Kidney glomerular epithelial cell (primary cell): ENCODE data around the gene KCNQ1.

Experiments
- DNase-seq: peaks from one replicate; lab custom pipeline; 2025; lab: John Stamatoyannopoulos, UW

The KCNQ1 gene

DNA sequence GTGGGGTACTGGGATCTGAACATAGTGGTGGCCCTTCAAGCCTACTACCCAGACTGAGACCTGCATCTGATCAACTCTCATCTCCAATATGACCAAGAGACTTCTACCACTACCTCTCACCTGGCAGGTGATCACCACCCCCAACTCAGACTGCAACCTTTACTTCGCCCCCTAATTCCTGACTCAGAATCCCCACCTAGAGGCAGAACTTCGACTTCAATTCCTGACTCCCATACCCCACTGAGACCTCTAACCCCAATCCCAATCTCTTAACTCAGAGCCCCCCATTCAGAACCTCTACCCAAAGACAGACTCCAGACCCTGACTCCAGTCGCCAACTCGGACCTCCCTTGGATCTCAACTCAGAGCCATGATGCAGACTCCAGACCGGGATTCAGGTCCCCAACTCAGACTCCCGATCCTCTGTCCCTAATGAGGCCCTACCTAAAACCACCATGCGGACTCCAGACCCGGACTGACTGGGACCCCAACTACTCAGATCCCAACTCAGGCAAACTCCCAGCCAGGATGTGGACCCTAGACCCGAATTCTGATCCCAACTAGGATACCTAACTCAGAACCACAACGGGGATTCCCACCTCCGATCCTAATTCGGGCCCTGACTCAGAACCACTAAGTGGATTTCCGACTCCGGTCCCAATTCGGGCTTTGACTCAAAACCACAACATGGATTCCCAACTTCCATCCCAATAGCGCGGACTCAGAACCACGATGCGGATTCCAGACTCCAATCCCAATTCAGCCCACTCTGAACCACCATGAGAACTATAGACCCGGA, 253.8 kb downstream of the KCNQ1 start:
- DNase-seq: no peak

DNA sequence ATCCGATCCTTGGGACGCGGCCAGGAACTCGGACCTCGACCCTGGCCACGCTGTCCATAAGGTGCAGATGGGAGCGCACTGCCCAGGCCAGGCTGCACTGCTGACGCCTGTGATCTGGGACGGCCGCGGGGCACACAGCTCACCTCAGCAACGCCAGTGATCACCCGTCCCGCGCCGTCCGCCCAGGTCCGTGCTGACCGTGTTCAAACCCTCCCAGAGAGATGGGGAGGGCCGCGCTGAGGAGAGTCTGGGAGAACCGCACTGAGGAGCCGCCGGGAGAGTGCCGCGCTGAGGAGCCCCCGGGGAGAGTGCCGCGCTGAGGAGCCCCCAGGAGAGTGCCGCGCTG, 254.3 kb downstream of the KCNQ1 start:
- DNase-seq: no peak

DNA sequence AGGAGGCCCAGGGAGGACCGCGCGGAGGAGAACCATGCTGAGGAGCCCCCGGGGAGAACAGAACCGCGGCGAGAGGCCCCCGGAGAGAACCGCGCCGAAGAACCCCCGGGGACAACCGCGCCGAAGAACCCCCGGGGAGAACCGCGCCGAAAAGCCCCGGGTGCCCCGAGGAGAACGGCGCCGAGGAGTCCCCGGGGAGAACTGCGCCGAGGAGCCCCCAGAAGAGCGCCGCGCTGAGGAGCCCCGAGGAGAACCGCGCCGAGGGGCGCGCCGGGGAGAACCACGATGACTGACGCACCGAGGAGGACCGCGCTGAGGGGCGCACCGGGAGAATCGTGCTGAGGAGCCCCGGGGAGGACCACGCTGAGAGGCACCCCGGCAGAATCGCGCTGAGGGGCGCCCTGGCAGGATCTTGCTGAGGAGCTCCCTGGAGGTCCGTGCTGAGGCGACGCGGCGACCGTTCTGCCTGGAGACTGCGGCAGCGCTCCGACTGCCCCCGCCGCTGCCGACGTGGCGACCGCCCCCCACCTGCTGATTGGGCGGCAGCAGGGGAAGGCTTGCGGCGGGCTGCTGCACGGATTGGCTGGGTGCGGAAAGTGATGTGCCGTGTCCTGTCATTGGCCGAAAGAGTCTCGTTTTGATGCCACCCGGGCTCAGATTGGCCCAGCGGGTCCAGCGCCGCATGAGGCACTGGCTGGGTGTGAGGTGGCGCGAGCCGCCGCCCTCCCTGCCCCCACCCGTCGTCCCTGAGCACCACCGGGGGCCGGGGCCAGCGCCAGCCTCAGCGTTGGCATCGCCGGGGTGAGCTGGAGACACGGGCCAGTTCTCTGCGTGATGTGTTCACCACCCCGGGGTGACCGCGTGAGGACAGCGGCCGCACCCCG, 255.0 kb downstream of the KCNQ1 start, which contains the start of gene KCNQ1OT1:
Gene KCNQ1OT1, minus strand, starts transcription at position 464 of the 884 bp plus-strand sequence.
- peak; percentile 73 for DNase-seq

DNA sequence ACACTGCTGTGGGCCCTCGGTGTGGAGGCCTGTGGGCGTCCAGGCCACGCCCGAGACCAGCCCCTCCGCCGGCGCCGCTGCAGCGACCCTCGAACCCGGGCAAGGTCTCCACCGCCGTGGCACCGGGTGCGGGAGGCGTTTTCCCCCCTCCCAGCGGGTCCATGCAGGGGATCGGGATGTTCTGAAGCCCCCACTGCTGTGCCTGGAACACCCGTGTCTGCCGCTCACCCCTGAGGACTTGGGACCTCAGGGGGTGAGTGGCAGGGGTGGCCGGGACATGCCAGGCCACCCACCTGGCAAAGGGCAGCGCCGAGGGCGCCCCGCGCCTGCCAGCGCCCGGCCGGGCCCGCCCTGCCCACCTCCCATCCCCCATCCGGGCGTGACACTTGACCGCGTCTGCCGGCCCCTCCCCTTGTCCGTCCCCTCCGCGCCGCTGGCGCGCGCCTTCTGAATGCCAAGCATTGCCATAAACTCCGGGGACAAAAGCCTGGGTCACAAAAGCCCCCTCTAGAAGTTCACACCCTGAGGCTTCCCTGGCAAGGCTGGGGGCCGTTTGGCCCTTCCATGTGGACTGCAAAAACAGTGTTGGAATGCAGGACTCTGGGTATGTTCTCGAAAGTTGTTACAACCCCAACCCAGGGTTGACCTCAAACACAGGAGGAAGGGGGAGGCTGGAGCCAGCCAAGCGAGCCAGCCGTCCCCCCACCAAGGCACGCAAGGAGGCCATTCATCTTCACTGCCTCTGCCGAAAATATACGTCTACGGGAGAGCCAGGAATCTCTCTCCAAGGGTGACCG, 255.8 kb downstream of the KCNQ1 start:
- peak; percentile 43 for DNase-seq

DNA sequence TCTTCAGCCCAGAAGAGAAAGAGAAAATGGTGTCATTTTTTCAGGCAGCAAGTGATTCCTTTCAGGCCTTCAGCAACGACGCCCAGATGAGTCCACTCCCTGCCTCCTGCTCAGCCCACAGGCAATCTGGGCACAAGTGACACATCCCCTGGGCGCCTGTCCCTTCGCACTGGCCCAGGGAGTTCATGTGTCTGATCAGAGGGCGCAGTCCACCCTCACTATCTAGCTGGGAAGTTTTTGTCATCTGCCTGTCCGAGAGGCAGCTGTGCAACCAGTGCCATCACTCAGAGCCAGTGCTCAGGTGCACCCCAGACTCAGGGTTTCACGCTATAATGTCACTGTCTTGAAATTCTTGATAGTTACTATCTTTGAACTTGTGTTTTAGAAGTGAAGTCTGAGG, 256.4 kb downstream of the KCNQ1 start:
- DNase-seq: no peak

DNA sequence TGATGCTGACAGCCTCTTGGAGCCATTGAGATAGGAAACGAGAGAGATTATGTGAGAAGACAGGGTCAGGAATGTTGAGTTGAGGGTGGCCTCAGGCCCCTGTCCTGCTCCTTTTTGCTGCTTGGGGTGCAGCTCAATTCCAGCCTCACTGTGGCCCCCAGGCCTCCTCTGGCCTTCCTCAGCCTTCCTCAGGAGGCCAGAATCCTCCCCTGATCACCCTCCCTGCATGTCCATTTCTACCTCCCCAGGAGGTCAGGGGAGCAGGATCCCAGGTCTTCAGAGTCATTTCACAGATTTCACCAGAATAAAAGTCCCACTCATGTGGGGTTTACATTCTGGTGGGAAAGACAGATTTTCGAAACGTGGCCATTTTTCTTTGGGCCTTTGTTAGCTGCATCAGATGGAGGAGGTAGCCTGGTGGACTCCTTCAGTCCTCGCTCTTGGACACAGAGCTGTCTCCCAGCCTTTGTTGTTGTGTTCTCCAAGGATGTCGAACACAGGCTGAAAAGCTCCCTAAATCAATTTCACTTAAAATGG, 257.2 kb downstream of the KCNQ1 start:
- no peak for DNase-seq

DNA sequence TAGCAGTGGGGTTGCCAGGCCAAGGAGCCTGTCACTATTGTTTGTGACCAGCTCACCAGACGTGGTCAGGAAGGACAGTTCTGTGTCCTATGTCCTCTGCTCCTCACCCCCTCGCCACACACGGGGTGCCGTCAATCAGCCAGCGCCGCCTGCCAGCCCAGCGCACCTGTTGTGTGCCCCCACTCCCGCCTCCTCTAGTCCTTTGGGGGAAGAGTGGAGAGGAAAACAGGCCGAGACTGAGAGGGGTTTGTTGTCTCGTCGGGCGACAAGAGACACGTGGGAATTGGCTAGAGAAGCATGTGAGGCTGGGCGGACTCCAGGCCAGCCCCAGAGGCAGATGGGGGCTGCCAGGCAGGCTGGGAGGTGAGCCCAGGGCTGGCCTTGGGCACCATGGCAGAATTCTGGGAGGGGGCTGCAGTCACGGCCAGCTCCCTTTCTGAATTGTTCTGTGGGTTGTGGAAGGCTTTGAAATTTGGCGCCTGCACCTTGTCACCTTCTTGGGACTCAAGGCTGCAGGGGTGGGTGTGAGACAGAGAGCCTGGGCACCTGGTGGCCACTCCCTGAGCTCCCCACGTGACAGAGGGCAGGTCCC, 258.1 kb downstream of the KCNQ1 start:
- no peak for DNase-seq

DNA sequence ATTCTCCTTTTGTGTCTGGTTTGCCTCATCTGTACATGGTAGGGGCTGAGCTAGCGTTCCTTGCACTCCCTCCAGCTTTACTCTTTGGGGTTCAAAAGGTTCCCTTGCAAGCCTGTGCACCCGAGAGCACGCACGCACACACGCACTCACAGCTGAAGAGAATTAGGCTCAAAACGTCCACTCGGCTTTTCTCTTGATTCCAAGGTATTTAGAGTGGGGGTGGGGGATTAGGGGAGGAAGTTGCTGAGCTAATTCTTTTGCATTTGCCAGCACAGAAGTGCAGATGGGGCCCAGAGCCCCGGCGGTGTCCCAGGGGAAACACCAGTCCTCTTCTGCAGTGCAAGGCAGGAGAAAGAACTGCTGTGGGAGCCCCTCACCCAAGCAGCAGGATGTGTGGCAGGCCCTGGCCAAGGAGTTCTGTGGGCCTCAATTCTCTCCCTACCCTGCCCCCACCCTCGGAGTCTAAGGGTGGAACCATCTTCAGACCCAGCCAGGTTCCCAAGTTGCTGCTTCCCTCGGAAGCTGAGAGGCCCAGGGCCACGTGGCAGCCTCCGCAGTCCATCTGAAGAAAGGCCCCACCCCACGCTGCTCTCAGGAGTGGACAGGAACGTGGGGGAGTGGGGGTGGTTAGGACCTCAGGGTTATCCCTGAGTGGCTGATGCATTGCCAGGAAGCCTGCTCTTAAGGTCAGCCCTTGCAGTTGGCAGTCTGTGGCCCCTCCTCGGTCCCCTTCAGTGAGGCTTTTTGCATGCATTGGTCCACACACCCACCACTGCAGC, 258.7 kb downstream of the KCNQ1 start:
- no peak for DNase-seq

DNA sequence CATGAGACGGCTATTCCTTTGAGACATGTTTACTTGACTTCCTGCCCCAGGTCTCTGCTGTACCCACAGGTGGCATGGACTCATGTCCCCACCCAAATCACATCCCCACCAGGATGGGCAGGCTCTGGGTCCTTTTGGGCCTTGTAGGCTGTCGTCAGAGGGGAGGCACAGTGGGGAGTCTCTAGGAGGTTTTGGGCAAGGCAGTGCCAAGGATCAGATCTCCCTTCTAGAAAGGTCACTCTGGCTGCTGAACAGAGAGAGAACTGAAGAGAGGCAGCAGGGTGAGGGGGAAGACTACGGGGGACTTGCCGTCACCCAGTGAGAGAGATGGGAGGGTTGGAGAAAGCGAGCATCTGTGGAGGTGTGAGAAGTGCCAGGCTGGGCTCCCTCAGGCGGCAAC, 259.5 kb downstream of the KCNQ1 start:
- no peak for DNase-seq

DNA sequence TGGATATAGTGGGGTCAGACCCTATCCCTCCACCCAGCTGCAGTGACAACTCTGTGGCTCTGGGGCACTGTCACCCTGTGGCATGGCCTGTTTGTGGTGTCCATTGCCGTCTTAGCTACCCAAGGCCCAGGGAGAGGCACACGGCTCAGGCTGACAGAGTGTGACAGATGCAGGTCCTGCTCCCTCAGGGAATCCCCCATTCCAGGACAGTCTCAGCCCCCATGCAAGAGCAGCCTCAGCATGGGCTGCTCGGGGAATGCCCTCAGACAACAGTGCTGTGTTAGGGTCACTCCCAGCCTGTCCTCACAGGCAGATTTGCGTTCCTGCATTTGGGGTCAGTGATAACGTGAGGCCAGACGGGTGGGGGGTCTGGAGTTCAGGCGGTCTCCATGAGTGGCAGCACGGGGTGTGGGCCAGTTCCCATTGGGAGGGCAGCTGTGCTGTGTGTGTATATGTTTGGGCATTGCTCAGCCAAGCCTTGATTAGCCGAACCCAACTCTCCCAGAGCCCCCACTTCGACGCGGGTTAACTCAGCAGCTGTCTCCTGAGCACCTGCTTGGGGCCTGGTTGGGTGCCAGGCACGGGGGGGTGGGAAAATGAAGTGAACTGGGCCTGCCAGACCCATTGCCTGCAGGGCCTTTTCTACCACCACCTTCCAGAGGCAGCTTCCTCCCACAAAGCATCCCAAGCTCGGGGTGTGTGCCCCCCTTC, 260.2 kb downstream of the KCNQ1 start:
- no peak for DNase-seq

DNA sequence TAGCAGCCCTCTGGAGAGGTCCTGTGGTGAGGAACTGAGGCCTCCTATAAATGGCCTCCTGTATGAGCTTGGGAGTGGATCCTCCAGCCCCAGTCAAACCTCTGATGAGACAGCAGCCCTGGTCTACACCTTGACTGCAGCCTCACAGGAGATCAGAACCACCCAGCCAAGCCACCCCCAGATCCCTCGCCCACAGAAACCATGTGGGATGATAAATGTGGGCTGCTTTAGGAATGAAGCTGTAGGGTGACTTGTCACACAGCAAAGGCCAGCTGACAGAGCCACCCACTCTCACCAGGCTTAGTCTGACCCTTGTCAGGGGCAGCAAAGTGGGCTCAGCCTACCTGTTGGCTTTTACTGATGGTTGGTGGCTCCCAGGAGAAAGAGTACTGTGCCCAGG, 261.5 kb downstream of the KCNQ1 start:
- DNase-seq: no peak

DNA sequence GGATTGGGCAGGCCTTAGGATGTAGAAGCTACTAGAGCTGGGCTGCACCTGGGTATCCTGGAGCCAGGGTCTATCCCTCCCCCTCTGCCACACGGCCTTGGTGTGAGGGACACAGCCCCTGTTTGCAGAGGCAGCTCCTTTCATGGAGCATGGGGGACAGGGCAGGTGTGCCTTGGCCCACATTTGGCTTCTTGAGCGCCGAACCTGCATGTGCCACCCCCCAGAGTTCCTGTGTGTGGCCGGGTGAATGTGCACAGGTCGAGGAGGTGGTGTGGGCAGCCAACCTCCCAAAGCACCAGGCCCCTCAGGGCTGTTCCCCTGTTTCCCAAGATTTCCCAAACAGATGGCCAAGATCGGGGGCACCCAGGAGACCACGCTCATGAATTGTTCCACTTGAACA, 262.9 kb downstream of the KCNQ1 start:
- no peak for DNase-seq

DNA sequence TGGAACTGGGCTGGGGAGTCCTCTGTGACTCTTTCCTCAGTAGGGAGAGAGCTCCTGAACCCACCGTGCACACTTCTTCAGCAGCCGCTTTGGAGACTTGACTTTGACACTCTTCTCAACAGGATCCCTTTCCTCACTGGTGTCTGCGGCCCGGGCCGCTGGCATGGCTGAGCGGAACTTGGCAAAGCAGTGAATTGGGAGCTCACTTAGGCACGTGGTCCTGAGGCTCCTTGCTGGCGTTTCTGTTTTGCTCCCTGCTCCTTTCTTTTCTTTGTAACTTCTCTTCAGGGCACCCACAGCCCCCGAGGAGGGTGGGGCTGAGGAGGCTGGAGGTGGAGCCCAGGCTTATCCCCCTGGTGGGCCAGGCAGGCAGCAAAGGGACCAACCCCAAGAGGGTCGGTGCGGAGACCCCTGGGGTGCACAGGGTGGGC, 263.4 kb downstream of the KCNQ1 start:
- no peak for DNase-seq

DNA sequence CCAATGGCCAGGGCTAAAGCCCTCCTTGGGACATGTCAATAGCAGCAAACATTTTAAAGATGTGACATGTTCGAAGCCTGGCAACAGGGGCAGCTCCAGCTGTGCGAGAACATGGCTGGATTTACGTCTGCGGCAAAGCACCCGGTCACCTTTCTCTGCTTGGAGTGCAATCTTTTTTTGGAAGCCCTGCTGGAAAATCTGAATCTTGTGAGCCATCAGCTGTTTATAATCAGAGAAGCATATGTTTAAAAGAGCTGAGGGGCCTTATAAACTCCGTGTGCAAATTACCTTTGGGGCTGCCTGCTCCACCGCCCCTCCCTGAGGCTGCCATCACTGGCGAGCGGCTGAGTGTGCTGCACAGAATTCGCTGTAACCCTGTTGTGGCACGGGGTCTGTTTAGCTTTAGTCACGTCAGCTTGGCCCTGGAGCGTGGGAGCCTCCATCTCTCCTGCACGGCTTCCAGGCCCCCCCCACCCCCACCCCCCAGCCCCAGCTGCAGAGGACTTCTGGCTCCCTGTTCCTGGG, 264.0 kb downstream of the KCNQ1 start:
- no peak for DNase-seq

DNA sequence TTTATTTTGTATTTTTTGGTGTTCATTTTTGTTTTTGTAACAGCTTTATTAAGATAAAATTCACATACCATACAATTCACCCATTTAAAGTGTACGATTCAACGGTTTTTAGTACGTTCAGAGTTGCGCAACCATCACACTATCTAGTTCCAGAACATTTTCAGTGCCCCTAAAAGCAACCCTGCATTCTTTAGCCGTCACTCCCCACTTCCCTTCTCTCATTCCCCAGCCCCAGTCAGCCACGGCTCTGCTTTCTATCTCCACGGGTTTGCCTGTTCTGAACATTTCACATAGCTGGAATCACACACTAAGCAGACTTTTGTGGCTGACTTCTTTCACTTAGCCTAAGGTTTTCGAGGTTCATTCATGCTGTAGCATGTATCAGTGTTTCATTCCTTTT, 264.6 kb downstream of the KCNQ1 start:
- DNase-seq: peak; percentile 47

DNA sequence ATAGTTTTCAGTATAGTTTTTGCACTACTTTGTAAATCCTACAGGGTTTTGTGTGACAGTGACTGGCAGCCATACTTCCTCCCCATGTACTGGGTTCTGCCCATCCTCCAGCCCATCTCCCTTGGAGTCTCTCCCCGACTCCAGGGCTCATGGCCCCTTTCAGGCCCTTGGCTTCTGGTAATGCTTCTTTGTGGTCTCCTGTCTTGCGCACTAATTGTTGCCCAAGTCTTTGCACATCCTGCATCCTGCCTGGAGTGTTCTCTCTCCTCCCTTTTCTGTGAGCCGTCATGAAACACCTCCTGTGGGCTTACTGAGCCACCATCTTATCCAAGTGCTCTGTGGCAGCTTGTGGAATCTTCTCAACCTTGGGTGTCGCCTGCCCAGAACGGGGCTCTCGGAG, 266.4 kb downstream of the KCNQ1 start:
- no peak for DNase-seq

DNA sequence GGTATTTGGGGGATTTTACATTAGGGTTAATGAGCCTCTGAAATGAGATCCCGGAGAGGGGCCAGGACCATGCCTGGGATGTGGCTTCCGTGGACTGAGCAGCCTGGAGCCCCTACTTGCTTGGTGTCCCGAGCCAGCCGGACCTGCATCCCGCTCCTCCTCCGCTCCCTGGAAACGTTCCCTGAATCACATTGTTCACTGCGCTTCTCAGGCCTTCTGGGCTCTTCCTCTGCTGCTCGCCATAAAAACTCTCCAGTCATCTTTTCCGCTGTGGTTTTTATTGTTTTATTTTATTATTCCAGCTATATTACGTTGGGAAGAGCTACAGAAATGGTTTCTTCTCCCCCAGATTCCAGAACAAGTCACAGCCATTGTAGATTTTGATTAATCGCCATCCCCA, 268.3 kb downstream of the KCNQ1 start:
- no peak for DNase-seq

DNA sequence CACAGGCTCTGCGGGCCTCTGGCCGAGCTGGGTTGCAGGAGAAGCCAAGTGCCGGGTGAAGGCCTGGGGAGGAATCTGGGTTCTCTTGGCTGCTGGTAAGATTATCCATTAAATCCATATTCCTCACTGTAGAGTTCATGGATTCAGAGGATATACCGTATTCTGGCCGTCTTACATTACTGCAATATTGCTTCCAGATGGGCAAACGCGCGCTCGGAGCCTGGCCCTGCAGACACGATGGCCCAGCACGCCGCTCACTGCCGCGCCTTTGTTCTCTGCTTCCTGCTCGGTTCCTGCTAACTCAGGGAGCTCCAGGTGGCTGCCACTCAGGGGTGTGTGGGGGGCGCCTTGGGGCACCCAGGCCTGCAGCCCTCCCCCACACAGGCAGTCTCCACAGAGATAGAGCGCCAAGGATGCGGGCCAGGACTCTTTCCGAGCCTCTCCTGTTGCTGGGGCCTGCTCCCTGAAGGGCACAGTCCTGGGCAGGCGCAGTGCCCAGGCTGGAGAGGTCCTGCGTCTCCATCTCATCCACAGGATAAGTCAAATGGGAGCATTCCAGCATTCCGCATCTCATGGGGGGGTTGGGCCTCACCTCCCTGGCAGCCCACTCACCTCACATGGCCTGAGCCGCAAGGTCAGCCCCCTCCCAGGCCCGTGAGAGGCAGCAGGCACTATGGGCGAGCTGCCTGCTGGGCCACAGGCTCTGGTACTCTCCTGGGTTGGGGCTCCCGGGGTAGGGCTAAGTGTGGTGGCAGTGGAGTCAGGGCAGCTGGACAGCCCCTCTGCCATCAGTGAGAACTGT, 269.1 kb downstream of the KCNQ1 start:
- DNase-seq: no peak

DNA sequence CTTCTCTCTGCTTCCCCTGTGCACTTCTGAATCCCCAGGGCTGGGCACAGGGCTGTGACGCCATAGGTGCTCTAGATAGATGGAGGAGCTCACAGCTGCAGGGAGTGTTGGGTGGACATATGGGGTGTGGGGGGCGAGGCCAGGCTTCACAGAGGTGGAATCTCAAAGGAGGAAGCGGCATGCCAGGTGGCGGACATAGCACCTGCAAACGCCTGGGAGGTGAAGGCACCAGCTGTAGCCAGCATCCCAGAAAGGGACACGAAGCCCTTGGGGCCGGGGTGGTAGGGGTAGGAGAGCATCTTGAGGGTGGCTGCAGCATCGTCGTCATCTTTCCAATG, 269.6 kb downstream of the KCNQ1 start:
- no peak for DNase-seq
